Tibial artery (tissue), 4 donors: ENCODE measurements around the gene TMEM164.

Source experiments
- DNase-seq, 2 donors: peaks; one replicate each; pipeline ENCODE4 v3.0.0-alpha.2; 2019
- H3K27ac ChIP-seq, 2 donors: fragments of 200-600 bp; sonication (generic) in 1 of 2; 1 replicate in 1 of 2; 2 replicates in 1 of 2; pipeline ENCODE4 v1.5.1; 2018 to 2019; ENCODE audit warnings: mild to moderate bottlenecking in 1 of 2
- H3K27me3 ChIP-seq, 2 donors: fragments of 200-600 bp; sonication (generic) in 1 of 2; one replicate each; pipeline versions ENCODE4 v1.5.1 to v1.6.0; 2016 to 2019
- H3K36me3 ChIP-seq, 3 donors: fragments of 200-600 bp; sonication (generic) in 2 of 3; one replicate each; pipeline ENCODE4 v1.5.1; 2016 to 2019; ENCODE audit warnings: mild to moderate bottlenecking in 2 of 3
- H3K4me1 ChIP-seq, 4 donors: fragments of 200-600 bp; sonication (generic) in 2 of 4; 1 replicate in 3 of 4; 2 replicates in 1 of 4; pipeline ENCODE4 v1.5.1; 2016 to 2019
- H3K4me3 ChIP-seq, 2 donors: fragments of 200-600 bp; sonication (generic) in 1 of 2; 1 replicate in 1 of 2; 2 replicates in 1 of 2; pipeline ENCODE4 v1.5.1; 2018 to 2019; ENCODE audit warnings: mild to moderate bottlenecking in 2 of 2
- H3K9me3 ChIP-seq, 3 donors: fragments of 200-600 bp; sonication (generic) in 1 of 3; one replicate each; pipeline ENCODE4 v1.5.1; 2016 to 2019
- intact Hi-C: fragments of 100-400 bp; cut with DNase I; formaldehyde crosslinking; loops from one replicate; pipeline ENCODE4 v1.15.0; 2023; ENCODE audit warnings: low total_unique reads
- TF ChIP-seq, protein P1 (sequence below), 2 experiments: fragments of 200-600 bp in 1 of 2; fragments of 450-650 bp in 1 of 2; IDR thresholded peaks; one replicate each; pipeline ENCODE4 v1.5.1; 2017 to 2019; ENCODE audit warnings: antibody characterized with exemption in 2 of 2, mild to moderate bottlenecking in 1 of 2, moderate library complexity in 1 of 2

The TMEM164 gene

DNA sequence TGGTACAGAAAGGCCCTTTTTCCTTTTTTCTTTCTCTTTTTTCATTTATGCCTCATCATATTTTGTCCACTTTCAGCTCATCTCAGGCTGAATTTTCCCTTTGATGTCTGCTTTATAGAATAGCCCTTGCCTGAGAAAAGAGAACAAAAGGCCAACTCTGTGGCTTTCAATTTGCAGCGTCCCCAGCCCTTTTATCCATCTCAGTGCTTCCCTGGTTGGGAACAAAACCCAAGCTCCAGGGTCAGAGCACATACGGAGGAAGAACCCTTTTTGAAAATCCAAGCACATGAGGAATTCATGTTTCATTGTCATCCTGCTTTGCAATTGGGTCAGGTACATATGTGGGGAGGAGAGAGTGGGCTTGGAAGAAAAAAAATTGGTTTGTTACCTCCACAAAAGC is 47.5 kb downstream of the TMEM164 start:
- Histone ChIP-seq H3K27ac (no peak overlapping the region), H3K9me3 (no peaks in the 10 kb centered on the region), H3K27me3 (no peaks in the 10 kb centered on the region), H3K36me3 (no peaks in the 10 kb centered on the region), H3K4me3 (no peak overlapping the region), H3K4me1 (no peaks in the 10 kb centered on the region)
- intact Hi-C loops, result no loop called here
- DNase-seq, result no peak
- TF ChIP-seq, protein P1, sequence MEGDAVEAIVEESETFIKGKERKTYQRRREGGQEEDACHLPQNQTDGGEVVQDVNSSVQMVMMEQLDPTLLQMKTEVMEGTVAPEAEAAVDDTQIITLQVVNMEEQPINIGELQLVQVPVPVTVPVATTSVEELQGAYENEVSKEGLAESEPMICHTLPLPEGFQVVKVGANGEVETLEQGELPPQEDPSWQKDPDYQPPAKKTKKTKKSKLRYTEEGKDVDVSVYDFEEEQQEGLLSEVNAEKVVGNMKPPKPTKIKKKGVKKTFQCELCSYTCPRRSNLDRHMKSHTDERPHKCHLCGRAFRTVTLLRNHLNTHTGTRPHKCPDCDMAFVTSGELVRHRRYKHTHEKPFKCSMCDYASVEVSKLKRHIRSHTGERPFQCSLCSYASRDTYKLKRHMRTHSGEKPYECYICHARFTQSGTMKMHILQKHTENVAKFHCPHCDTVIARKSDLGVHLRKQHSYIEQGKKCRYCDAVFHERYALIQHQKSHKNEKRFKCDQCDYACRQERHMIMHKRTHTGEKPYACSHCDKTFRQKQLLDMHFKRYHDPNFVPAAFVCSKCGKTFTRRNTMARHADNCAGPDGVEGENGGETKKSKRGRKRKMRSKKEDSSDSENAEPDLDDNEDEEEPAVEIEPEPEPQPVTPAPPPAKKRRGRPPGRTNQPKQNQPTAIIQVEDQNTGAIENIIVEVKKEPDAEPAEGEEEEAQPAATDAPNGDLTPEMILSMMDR (IDR thresholded peaks at IDR 0.05), result no peak

DNA sequence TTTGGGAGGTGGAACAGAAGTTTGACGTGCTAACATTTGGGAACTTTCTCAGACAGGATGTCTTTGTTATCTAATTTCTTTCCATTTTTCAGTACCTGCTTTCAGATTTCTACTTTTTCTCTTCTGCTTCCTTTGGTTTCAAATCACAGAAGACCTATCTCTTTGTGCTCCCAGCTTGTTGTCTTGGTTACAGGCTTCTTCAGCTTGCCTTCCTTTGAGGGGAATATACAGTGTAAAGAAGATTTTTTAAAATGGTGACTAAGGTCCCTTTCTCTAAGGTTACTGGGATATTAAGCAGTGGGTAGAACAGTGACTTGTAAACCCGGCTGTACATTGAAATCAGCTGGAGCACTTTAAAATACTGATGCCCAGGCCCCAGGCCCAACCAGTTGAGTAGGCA is 48.0 kb downstream of the TMEM164 start:
- H3K4me3 ChIP-seq, result no peak overlapping the region
- intact Hi-C loops, result no loop called here
- TF ChIP-seq, protein P1 (IDR thresholded peaks at IDR 0.05), result no peak
- no peaks in the 10 kb centered on the region for H3K36me3 ChIP-seq
- no peak for DNase-seq
- H3K27me3 ChIP-seq, result no peaks in the 10 kb centered on the region
- H3K9me3 ChIP-seq, result no peaks in the 10 kb centered on the region
- no peaks in the 10 kb centered on the region for H3K4me1 ChIP-seq
- H3K27ac ChIP-seq, result no peak overlapping the region

DNA sequence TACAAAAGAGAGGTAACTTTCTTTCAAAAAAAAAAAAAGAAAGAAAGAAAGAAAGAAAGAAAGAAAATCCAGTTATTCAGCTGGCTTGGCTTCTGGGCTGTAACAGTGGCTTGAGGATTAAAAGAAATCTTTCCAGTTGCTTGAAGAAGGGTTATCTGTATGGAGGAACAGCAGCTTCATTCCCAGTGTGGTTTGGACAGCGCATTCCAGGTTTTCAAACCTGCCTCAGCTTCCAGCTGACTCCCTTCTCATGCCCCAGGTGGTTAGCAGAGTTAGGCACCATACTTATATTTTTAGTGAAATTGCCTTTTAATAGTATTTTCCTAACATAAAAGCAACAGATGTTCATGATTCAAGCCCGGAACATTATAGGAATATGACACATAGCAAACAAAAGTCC is 48.6 kb downstream of the TMEM164 start:
- no peak for DNase-seq
- Histone ChIP-seq H3K9me3 (no peaks in the 10 kb centered on the region), H3K27me3 (no peaks in the 10 kb centered on the region), H3K36me3 (no peaks in the 10 kb centered on the region), H3K27ac (no peak overlapping the region), H3K4me3 (no peak overlapping the region), H3K4me1 (no peaks in the 10 kb centered on the region)
- TF ChIP-seq, protein P1 (IDR thresholded peaks at IDR 0.05), result no peak
- intact Hi-C loops, result no loop called here

DNA sequence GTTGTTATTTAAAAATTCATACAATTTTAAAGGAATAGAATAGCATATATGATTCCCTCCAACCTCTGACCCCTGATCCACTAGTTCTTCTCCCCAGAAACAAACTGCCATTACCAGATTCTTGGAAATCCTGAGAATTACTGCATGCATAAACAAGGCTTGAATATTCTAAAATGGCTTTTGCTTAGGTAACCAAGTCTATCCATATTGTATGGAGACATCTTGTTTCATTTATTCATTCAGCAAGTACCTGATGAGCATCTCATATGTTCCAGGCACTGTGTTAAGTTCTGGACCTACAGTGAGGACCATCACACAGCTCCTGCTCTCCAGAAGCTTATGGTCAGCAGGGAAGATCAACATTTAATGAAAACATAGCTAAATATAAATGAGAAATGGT is 49.4 kb downstream of the TMEM164 start:
- no peak overlapping the region for H3K27ac ChIP-seq
- intact Hi-C loops, result no loop called here

DNA sequence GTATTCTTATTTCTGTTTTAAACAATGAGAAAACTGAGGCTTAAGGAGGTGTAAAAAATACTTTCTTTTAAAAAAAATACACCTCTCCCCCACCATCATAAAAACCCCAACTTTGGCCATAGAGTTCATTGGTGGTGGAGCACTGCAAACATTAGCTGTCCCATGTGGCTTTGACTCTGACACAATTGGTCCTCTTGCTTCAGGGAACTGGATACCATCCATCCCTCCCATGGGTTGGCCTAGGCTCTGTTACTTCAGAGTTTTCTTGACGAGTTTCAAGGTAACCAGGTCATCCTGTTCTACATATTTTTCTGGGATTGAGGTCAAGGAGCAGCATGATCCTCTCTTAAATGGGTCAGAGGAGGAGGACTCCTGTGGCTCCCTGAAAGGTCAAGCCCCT is 50.5 kb downstream of the TMEM164 start:
- no peaks in the 10 kb centered on the region for H3K9me3 ChIP-seq
- no peaks in the 10 kb centered on the region for H3K27me3 ChIP-seq
- intact Hi-C loops, result no loop called here
- H3K27ac ChIP-seq, result no peak overlapping the region
- H3K36me3 ChIP-seq, result no peaks in the 10 kb centered on the region
- no peak overlapping the region for H3K4me3 ChIP-seq
- no peaks in the 10 kb centered on the region for H3K4me1 ChIP-seq
- TF ChIP-seq, protein P1 (IDR thresholded peaks at IDR 0.05), result no peak
- DNase-seq, result no peak

More for the DNA sequence above, 49.4 kb downstream of the TMEM164 start:
- TF ChIP-seq, protein P1 (IDR thresholded peaks at IDR 0.05), result no peak
- Histone ChIP-seq H3K27me3 (no peaks in the 10 kb centered on the region), H3K4me3 (no peak overlapping the region), H3K9me3 (no peaks in the 10 kb centered on the region), H3K4me1 (no peaks in the 10 kb centered on the region), H3K36me3 (no peaks in the 10 kb centered on the region)
- DNase-seq, result no peak

DNA sequence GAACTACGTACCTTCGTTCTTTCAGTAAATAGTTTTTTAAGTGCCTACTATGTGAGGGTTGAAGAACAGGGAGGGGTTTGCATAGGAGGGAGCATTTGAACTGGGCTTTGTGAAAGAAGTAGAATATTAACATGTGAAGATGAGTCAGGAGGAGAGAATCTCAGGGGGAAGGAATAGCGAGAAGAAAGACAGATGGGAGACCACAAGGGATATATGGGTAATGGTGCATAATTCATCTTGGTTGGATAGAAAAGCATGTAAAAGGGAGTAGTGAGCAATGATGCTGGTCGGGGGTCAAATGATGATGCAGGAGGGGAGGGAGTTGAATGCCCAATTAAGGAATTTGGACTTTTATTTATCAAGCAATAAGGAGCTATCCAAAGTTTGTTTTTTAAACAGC is 52.7 kb downstream of the TMEM164 start:
- Histone ChIP-seq H3K4me1 (no peaks in the 10 kb centered on the region), H3K36me3 (no peaks in the 10 kb centered on the region), H3K9me3 (no peaks in the 10 kb centered on the region), H3K27ac (no peak overlapping the region), H3K27me3 (no peaks in the 10 kb centered on the region), H3K4me3 (no peak overlapping the region)
- intact Hi-C loops, result no loop called here
- TF ChIP-seq, protein P1 (IDR thresholded peaks at IDR 0.05), result no peak
- DNase-seq, result no peak
